Measurements from ENCODE around the gene DDX11.

- TF ChIP-seq CTCF (IDR thresholded peaks at IDR 0.05) (no peak), POLR2A (IDR thresholded peaks at IDR 0.05) (no peak)
Observed at GRCh38 chr12:31089072-31089471, 15.4 kb downstream of the DDX11 start.
